Ecto neural progenitor cell (in vitro differentiated cells): ENCODE data around the gene CMC4.
A peak's percentile ranks its signal among the peaks of the same experiment; 100 is the strongest.

Experiments
- DNase-seq: peaks from one replicate; pipeline ENCODE4 v3.0.0-alpha.2; 2018; ENCODE audit warnings: low spot score

The CMC4 gene

DNA sequence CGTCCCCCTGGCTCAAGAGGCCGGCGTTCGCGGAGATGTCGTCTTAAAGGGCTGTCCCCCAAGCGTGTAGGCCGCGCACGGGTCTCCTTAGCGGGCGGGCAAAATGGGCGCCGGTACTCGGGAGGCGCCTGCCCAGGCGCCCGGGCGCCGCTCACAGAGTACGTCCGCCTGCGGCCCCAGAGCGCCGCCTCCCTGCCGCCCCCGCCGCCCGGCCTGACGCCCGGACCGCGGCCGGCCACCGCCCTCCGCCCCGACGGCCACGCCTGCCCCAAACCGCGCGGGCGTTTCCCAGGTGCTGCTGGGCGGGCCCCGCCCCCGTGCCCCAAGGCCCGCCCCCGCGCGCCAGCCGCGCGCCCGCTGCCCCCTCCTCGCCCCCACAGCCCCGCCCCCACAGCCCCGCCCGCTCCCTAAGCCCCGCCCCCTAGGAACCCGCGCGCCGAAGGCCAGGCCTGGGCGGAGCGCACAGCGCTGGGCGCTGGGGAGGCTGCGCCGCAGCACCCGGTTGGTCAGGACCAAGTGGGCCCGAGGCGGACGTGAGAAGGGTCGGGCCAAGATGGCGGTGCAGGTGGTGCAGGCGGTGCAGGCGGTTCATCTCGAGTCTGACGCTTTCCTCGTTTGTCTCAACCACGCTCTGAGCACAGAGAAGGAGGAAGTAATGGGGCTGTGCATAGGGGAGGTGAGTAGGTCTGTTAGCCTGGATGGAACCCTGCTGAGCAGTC, at the start of gene CMC4, which contains the start of the genes BRCC3 and MTCP1:
CMC4 (minus strand) TSS at position 162 of the 719 bp plus-strand sequence. CDS start 7,113 bp downstream, outside the sequence.
BRCC3 (plus strand) TSS at position 534 of the 719 bp plus-strand sequence; CDS start at position 554, 20 bp downstream.
MTCP1 (minus strand) TSS at position 162 of the 719 bp plus-strand sequence. CDS start 5,126 bp downstream, outside the sequence.
- DNase-seq = peak; percentile 82

DNA sequence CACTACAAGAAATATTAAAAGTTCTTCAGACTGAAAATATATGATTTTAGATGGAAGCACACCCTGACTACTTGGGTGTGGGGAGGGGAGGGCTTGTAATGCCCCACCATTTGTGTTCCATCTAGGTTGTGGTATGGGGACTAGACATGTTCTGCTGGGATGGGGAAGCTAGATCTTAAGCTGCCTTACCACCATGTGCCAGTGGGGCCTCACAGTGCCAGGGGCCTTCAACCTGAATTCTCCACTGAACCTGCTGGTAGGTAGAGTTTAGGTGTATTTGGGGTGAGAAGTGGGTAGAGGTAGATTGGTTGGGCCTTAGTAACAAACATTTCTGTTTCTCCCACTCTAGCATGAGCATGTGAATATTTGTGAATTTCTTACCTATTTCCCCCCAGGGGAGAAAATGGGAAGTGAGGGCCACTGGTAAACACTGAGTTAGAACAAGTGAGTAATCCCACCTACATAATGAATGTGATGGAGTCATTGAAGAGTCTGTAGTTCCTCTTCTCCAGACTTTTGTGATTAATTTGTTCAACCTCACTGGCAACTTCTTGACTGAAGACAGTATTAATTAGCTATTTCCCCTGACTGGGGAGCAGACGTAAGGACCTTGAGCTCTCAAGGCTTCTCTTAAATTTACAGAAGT, 44.4 kb upstream of the CMC4 start:
- DNase-seq = no peak

DNA sequence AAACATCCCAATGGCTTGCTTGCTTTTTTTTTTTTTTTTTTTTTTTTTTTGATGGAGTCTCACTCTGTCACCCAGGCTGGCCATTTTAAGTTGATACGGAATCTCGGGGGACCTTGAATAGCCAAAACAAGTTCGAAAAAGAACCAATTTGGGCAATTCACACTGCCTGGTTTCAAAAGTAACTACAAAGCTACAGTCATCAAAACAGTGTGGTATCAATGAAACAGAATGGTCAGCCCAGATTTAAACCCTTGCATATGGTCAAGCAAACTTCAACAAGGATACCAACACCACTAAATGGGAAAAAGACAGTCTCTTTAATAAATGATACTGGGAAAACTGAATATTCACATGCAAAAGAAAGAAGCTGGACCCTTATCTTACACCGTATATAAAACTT, 42.2 kb upstream of the CMC4 start:
- DNase-seq = no peak

DNA sequence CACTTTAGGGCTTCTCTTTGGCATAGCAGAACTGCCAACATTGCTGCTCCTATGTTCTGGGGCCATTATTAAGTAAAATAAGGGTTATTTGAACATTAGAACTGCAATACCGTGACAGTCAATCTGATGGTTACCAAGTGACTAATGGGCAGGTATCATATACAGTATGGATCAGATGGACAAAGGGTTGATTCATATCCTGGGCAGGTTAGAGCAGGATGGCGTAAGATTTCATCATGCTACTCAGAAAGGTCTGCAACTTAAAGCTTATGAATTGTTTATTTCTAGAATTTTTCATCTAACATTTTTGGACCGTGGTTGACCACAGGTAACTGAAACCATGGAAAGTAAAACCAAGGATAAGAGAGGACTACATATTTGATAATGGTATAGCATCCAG, 41.2 kb upstream of the CMC4 start:
- DNase-seq = no peak

DNA sequence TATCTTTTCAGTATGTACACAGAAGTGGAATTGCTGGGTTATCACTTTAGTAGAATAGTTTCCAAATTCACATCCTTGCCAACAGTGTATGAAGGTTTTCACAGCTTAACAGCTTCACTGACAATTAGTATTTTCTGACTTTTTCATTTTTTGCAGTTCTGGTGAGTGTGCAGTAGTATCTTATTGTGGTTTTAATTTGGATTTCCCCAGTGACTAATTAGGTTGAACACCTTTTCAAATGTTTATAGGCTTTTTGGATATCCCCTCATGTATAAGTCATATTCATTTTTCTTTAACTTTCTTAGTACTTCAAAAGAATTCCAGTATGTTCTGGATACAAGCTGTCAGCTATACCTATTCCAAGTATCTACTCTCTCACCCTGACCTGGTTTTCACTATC, 37.5 kb upstream of the CMC4 start:
- no peak for DNase-seq

DNA sequence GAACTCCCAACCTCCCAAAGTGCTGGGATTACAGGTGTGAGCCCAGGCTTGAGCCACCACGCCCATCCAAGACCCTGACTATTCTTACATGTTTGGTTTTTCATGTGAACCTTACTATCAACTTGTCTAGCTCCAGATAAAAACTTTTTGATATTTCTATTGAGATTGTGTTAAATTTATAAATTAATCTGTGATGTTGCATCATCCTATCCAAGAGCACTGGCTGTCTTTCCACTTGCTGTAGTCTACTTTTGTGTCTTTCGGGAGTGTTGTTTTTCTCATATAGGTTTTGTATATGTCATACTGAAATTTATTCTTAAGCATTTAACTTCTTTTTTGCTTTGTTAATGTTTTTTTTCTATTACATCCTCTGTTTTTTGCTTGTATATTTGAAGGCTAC, 35.0 kb upstream of the CMC4 start:
- DNase-seq = no peak

GRCh38 chrX:155094468-155095061, 23.6 kb upstream of the CMC4 start:
- no peak for DNase-seq

DNA sequence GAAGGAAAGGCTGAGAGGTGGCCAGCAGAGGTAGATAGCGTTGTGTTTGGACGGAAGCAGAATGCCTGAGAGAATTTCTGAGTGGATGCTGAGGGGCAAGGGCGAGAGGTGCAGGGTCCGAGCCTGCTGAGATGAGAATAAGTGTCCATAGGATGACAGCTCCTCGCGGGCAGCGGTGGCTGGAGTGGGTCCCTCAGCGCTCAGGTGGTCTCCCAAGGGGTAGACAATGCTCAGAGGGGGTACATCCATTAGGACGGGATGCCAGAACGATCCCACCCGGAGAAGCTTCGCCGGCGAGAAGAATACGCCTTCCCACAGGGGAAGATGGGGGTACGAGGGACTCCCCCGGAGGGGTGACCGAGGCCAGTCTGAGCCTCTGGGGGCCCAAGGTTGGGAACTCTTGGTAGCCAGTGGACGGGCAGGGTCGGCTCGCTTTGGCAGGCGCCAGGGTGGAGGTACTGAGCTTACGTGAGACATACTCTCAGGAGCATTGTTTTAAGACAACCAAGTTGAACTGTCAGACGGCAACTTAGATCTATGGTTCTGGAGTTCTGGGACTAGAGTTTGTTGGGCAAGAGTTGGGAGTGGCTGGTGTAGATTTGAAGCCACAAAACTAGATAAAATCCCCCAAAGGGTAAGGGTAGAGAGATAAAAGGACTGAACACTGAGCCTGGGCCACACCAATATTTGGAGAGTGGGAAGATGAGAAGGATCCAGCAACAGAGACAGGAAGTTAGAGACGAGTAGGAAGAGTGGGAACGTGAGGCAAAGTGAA, 16.2 kb upstream of the CMC4 start:
- DNase-seq = no peak

GRCh38 chrX:155086202-155086840, 15.4 kb upstream of the CMC4 start:
- peak; percentile 55 for DNase-seq

- DNase-seq = no peak
Observed at GRCh38 chrX:155071694-155072280, 851 bp upstream of the CMC4 start.

DNA sequence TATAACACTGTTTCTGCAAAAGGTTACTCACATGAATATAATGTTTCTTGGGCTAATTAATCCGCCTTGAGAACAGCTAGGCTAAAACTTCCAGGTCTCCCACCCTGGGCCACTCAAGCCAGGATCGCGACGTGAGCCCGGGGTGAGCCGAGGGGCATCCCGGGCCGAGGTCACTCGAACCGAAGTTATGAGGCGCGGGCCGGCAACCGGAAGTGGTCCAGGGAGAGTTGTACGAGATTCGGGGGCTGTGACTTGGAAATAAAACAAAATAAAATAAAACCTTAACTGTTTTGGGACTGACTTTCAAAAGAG, 317 bp downstream of the CMC4 start:
- DNase-seq = no peak

- DNase-seq = no peak
Observed at GRCh38 chrX:155070038-155070437, 898 bp downstream of the CMC4 start.

GRCh38 chrX:155069414-155069813, 1.5 kb downstream of the CMC4 start:
- DNase-seq = no peak

DNA sequence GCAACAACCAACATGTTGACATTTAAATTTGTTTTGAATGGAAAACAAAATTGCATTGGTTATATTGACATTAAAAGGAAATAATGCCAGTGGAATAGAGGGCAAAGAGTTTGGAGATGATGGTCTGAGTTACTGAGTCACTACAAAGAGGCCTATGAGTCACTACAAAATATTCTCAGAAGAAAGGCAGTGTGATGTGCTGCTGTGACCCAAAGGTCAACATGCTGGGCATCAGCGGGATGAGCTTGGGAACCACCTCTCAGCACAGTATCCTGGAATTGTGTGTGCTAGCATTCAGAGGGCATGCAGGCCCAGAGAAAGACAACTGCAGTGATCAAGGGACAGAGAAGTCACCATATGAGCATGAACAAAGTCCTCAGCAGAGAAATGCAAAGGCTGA, 2.8 kb downstream of the CMC4 start:
- DNase-seq = no peak

- DNase-seq = no peak
Observed at GRCh38 chrX:155065035-155065734, 5.8 kb downstream of the CMC4 start.

GRCh38 chrX:155061760-155062159, 9.2 kb downstream of the CMC4 start:
- DNase-seq = no peak

DNA sequence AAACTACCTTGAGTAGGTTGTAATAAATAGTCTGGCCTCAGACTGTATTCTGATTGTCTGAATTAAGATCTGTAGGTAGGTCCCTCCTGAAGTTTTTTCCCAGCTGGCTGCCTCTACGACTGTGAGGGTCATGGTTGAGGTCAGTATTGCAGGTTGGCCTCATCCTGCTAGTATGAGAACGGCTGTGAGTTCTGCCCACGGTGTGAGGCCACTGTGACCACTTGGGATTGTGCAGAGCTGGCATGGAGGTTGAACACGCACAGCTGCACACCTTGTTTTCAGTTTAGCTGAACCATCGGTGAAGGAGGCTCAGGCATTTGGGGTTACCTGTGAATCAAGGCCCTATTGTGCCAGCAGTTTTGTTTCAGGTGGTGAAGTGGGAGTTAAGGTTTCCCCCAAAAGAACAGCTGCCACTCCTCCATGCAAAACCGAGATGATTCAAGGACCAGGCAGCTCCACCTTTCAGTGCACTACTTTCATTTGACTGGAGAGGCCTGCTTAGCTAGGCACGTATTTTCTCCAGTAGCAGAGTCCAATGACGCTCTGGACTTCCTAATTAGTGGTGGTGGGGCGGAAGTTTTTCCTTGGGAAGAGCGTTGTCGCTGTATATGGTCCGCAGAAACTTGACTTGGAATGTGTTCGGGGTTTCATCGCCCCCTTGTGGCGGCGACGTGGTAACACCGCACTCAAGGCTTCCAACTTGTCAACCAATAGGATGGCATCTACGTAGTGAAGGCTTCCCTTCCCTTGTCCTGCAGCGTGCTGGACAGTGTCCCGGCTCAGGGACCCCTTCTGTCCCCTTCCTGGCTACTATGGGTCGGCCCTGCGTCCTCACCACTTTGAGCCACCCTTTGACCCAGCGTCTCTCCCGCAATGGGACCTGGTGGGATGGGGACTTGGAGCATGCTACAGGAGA, 13.8 kb downstream of the CMC4 start:
- DNase-seq = peak; percentile 71

DNA sequence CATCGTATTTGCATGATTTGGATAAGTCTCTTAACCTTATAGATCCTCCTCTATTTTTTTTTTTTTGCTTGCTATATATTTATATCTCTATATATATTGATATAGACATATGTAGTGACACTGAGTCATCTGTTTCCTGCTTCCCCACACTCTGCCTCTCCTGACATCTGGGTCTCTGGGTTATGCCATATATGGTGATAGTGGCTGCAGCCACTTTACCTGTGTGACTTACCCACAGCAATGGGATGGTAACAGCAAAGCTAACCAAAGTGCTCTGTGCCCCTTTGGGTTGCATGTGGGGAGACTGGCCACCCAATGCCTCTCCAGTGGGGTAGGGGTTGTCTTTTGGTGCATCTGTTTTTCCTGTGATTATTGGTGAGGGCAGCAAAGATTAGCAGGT, 14.5 kb downstream of the CMC4 start:
- no peak for DNase-seq

GRCh38 chrX:155055494-155055893, 15.4 kb downstream of the CMC4 start:
- no peak for DNase-seq

- no peak for DNase-seq
Observed at GRCh38 chrX:155054255-155054654, 16.7 kb downstream of the CMC4 start.
